ENCODE results near the gene FRAS1.

DNA sequence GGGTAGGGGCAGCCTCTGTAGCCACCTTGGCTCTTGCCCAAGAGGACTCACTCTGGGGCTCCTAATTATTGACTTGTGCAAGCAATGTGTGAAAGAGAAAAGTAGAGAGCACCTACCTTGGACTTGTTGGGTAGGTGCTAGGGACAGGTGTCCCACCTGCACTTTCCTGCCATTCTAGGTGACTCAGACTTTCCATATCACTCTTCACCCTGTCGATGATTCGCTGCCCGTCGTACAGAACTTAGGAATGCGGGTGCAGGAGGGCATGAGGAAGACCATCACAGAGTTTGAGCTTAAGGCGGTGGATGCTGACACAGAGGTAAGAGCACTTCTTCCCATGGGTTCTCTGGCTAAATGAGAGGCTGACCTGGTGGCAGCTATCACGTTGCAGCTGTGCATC, 407.1 kb downstream of the FRAS1 start:
- TF ChIP-seq POLR2A (IDR thresholded peaks at IDR 0.05): no peak
- TF ChIP-seq, protein P1, sequence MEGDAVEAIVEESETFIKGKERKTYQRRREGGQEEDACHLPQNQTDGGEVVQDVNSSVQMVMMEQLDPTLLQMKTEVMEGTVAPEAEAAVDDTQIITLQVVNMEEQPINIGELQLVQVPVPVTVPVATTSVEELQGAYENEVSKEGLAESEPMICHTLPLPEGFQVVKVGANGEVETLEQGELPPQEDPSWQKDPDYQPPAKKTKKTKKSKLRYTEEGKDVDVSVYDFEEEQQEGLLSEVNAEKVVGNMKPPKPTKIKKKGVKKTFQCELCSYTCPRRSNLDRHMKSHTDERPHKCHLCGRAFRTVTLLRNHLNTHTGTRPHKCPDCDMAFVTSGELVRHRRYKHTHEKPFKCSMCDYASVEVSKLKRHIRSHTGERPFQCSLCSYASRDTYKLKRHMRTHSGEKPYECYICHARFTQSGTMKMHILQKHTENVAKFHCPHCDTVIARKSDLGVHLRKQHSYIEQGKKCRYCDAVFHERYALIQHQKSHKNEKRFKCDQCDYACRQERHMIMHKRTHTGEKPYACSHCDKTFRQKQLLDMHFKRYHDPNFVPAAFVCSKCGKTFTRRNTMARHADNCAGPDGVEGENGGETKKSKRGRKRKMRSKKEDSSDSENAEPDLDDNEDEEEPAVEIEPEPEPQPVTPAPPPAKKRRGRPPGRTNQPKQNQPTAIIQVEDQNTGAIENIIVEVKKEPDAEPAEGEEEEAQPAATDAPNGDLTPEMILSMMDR (IDR thresholded peaks at IDR 0.05): no peak

All from breast epithelium (tissue), 3 donors.